ENCODE measurements around the gene PDE4D. TPM values are rescaled to one million over a fixed set of nuclear protein-coding genes. Genes with fewer than 3 reads are reported as not detected.

Gene PDE4D
- total RNA-seq, 4 donors from 2014 or later, result 6.7 to 21.0 (median 15.0) TPM

- no peak for TF ChIP-seq CTCF (IDR thresholded peaks at IDR 0.05)
- TF ChIP-seq POLR2A (IDR thresholded peaks at IDR 0.05), result no peak
- no peak overlapping the region for H3K4me3 ChIP-seq (ENCODE audit: low read depth, poor library complexity, severe bottlenecking)
- DNase-seq (ENCODE audit: low spot score in 2 of 2), result no peak
- 68 to 84% methylated on average over 4 of the region's 4 CpGs for WGBS, 2 donors
- intact Hi-C loops (cut with DNase I; ENCODE audit: low total_unique reads), result no loop called here
Measured at GRCh38 chr5:59724482-59725391, 168.8 kb downstream of the PDE4D start.

- WGBS, 2 donors, result 77 to 84% methylated on average over 2 of the region's 2 CpGs
- intact Hi-C loops (cut with DNase I; ENCODE audit: low total_unique reads), result no loop called here
Measured at GRCh38 chr5:59722874-59723273, 170.7 kb downstream of the PDE4D start.

GRCh38 chr5:59721741-59722140 is 171.8 kb downstream of the PDE4D start:
- no peak overlapping the region for H3K4me3 ChIP-seq (ENCODE audit: low read depth, poor library complexity, severe bottlenecking)
- no peak for DNase-seq (ENCODE audit: low spot score in 2 of 2)
- TF ChIP-seq CTCF (IDR thresholded peaks at IDR 0.05) (no peak), POLR2A (IDR thresholded peaks at IDR 0.05) (no peak)
- WGBS, 2 donors, result 78 to 79% methylated on average over 3 of the region's 3 CpGs
- intact Hi-C loops (cut with DNase I; ENCODE audit: low total_unique reads), result no loop called here

More at GRCh38 chr5:59722874-59723273, 170.7 kb downstream of the PDE4D start:
- H3K4me3 ChIP-seq (ENCODE audit: low read depth, poor library complexity, severe bottlenecking), result no peak overlapping the region
- DNase-seq (ENCODE audit: low spot score in 2 of 2), result no peak
- TF ChIP-seq CTCF (IDR thresholded peaks at IDR 0.05), result no peak
- no peak for TF ChIP-seq POLR2A (IDR thresholded peaks at IDR 0.05)

- TF ChIP-seq CTCF (IDR thresholded peaks at IDR 0.05), result no peak
- no peak for TF ChIP-seq POLR2A (IDR thresholded peaks at IDR 0.05)
- intact Hi-C loops (cut with DNase I; ENCODE audit: low total_unique reads), result no loop called here
- 95 to 100% methylated on average over 1 of the region's 1 CpG for WGBS, 2 donors
- H3K4me3 ChIP-seq (ENCODE audit: low read depth, poor library complexity, severe bottlenecking), result no peak overlapping the region
- no peak for DNase-seq (ENCODE audit: low spot score in 2 of 2)
Measured at GRCh38 chr5:59720063-59720462, 173.5 kb downstream of the PDE4D start.

GRCh38 chr5:59716966-59717500 is 176.5 kb downstream of the PDE4D start:
- 0 to 82% methylated on average over 1 of the region's 1 CpG for WGBS, 2 donors

More at GRCh38 chr5:59716966-59717500, 176.5 kb downstream of the PDE4D start:
- no peak for TF ChIP-seq CTCF (IDR thresholded peaks at IDR 0.05)
- TF ChIP-seq POLR2A (IDR thresholded peaks at IDR 0.05), result no peak
- DNase-seq (ENCODE audit: low spot score in 2 of 2), result no peak
- H3K4me3 ChIP-seq (ENCODE audit: low read depth, poor library complexity, severe bottlenecking), result no peak overlapping the region
- intact Hi-C loops (cut with DNase I; ENCODE audit: low total_unique reads), result no loop called here
